Right atrium auricular region (tissue), 2 donors: ENCODE measurements around the gene TRIM62. TPM values are rescaled to one million over a fixed set of nuclear protein-coding genes. Genes with fewer than 3 reads are reported as not detected.
A peak's percentile ranks its signal among the peaks of the same experiment; 100 is the strongest.
"Not testable (repeated sequence)": the region's sequence is repeated elsewhere in the genome, so short reads cannot be mapped to it uniquely, and the experiment has no call there.

Experiments used
- DNase-seq: peaks from one replicate; pipeline ENCODE4 v3.0.0-alpha.2; 2019; ENCODE audit warnings: low spot score
- H3K27ac ChIP-seq, 2 donors: fragments of 200-600 bp; sonication (generic); 1 replicate in 1 of 2; 2 replicates in 1 of 2; pipeline ENCODE4 v1.5.1; 2016 to 2019
- H3K27me3 ChIP-seq, 2 donors: fragments of 200-600 bp; sonication (generic); one replicate each; pipeline versions ENCODE4 v1.5.1 to v1.6.0; 2017 to 2019
- H3K36me3 ChIP-seq: fragments of 200-600 bp; sonication (generic); one replicate; pipeline ENCODE4 v1.5.1; 2016
- H3K4me1 ChIP-seq, 2 donors: fragments of 200-600 bp; sonication (generic); one replicate each; pipeline versions ENCODE4 v1.5.1 to v1.6.0; 2017 to 2019
- H3K4me3 ChIP-seq, 2 donors: fragments of 200-600 bp; sonication (generic); 1 replicate in 1 of 2; 2 replicates in 1 of 2; pipeline ENCODE4 v1.5.1; 2017 to 2019; ENCODE audit warnings: mild to moderate bottlenecking in 1 of 2, moderate library complexity in 1 of 2
- H3K9me3 ChIP-seq, 2 donors: fragments of 200-600 bp; sonication (generic); one replicate each; pipeline ENCODE4 v1.5.1; 2019
- CTCF ChIP-seq, 2 donors: fragments of 200-600 bp; sonication (generic); IDR thresholded peaks; one replicate each; pipeline ENCODE4 v1.5.1; 2019; ENCODE audit warnings: antibody characterized with exemption in 2 of 2
- total RNA-seq, 2 donors: library from RNA; depleted of rRNA; stranded (reverse); fragments of >200 nt; gene quantifications; one replicate each; pipeline ENCODE4 v1.1.0, GENCODE V29; 2016

TRIM62 gene
- total RNA-seq, 2 donors from 2014 or later: 2.4 to 6.8 TPM

- peaks cover 0 to 20% of the 10 kb centered on the region in 2 donors for H3K4me1 ChIP-seq
- H3K27me3 ChIP-seq: no peaks in the 10 kb centered on the region
- no peak for DNase-seq
- no peak overlapping the region for H3K4me3 ChIP-seq
- no peak overlapping the region for H3K27ac ChIP-seq
- no peak for TF ChIP-seq CTCF (IDR thresholded peaks at IDR 0.05)
- H3K36me3 ChIP-seq: no peaks in the 10 kb centered on the region
- H3K9me3 ChIP-seq: no peaks in the 10 kb centered on the region
Measured at GRCh38 chr1:33130297-33130696, 51.5 kb downstream of the TRIM62 start.

- no peaks in the 10 kb centered on the region for H3K36me3 ChIP-seq
- H3K9me3 ChIP-seq: no peaks in the 10 kb centered on the region
- H3K27ac ChIP-seq: no peak overlapping the region
- no peak overlapping the region for H3K4me3 ChIP-seq
- H3K27me3 ChIP-seq: no peaks in the 10 kb centered on the region
- TF ChIP-seq CTCF (IDR thresholded peaks at IDR 0.05): no peak
- peaks cover 0 to 19% of the 10 kb centered on the region in 2 donors for H3K4me1 ChIP-seq
- peak; percentile 26 for DNase-seq
Measured at GRCh38 chr1:33128781-33129180, 53.1 kb downstream of the TRIM62 start.

GRCh38 chr1:33127001-33127823, 54.6 kb downstream of the TRIM62 start:
- peak; percentile 79 to 88 for TF ChIP-seq CTCF (IDR thresholded peaks at IDR 0.05)
- peak overlapping the region; percentile 64 for H3K4me3 ChIP-seq

GRCh38 chr1:33126411-33127000, 55.3 kb downstream of the TRIM62 start:
- Histone ChIP-seq H3K4me1 (peaks cover 0 to 15% of the 10 kb centered on the region in 2 donors), H3K27me3 (no peaks in the 10 kb centered on the region)
- no peak for TF ChIP-seq CTCF (IDR thresholded peaks at IDR 0.05)

More at GRCh38 chr1:33127001-33127823, 54.6 kb downstream of the TRIM62 start:
- DNase-seq: peak; percentile 99
- peak overlapping the region; percentile 83 to 86 for H3K27ac ChIP-seq
- no peaks in the 10 kb centered on the region for H3K36me3 ChIP-seq
- H3K4me1 ChIP-seq: peaks cover 0 to 15% of the 10 kb centered on the region in 2 donors
- no peaks in the 10 kb centered on the region for H3K27me3 ChIP-seq
- no peaks in the 10 kb centered on the region for H3K9me3 ChIP-seq

GRCh38 chr1:33124647-33125046, 57.2 kb downstream of the TRIM62 start:
- not testable (repeated sequence) for H3K4me3 ChIP-seq, H3K27ac ChIP-seq, H3K36me3 ChIP-seq, H3K9me3 ChIP-seq, DNase-seq, H3K27me3 ChIP-seq
- H3K4me1 ChIP-seq: peaks cover 0 to 15% of the 10 kb centered on the region in 2 donors

More at GRCh38 chr1:33126411-33127000, 55.3 kb downstream of the TRIM62 start:
- Histone ChIP-seq H3K36me3 (no peaks in the 10 kb centered on the region), H3K4me3 (peak overlapping the region; percentile 64), H3K9me3 (no peaks in the 10 kb centered on the region), H3K27ac (peak overlapping the region; percentile 83 to 86)
- peak; percentile 52 for DNase-seq

- Histone ChIP-seq H3K36me3 (no peaks in the 10 kb centered on the region), H3K27me3 (no peaks in the 10 kb centered on the region), H3K4me1 (peaks cover 0 to 13% of the 10 kb centered on the region in 2 donors), H3K4me3 (no peak overlapping the region), H3K27ac (no peak overlapping the region), H3K9me3 (no peaks in the 10 kb centered on the region)
- TF ChIP-seq CTCF (IDR thresholded peaks at IDR 0.05): no peak
- DNase-seq: no peak
Measured at GRCh38 chr1:33123266-33123665, 58.6 kb downstream of the TRIM62 start.
